IMR-90 (cell line): ENCODE data around the gene RNASE12.
"Not testable (repeated sequence)": the region's sequence is repeated elsewhere in the genome, so short reads cannot be mapped to it uniquely, and the experiment has no call there.

Experiments used
- CTCF ChIP-seq: conservative IDR thresholded peaks from 2 replicates; pipeline ENCODE4 v1.5.1; 2012; ENCODE audit warnings: mild to moderate bottlenecking, low read depth, low read length, improper control_type of control experiment
- RFX5 ChIP-seq: IDR thresholded peaks from 2 replicates; pipeline ENCODE4 v1.8.0; 2012; ENCODE audit warnings: low read depth, mild to moderate bottlenecking, low read length, moderate library complexity

- TF ChIP-seq CTCF, RFX5: not testable (repeated sequence)
These were observed 18.7 kb downstream of the RNASE12 start for GRCh38 chr14:20572382-20572990.
